HG02840 (cell line): ENCODE measurements around the gene MOB3B.
"Not testable (repeated sequence)": the region's sequence is repeated elsewhere in the genome, so short reads cannot be mapped to it uniquely, and the experiment has no call there.

Experiments
- ATAC-seq: cut with Tn5 transposase; IDR thresholded peaks from one replicate; pipeline ENCODE4 v1.9.1; 2021; ENCODE audit warnings: mild to moderate bottlenecking, moderate library complexity, moderate number of reproducible peaks; ENCODE audit not compliant: unreplicated experiment, low FRiP score

Gene MOB3B

GRCh38 chr9:27429436-27429835 is 100.2 kb downstream of the MOB3B start:
- ATAC-seq, result no peak

DNA sequence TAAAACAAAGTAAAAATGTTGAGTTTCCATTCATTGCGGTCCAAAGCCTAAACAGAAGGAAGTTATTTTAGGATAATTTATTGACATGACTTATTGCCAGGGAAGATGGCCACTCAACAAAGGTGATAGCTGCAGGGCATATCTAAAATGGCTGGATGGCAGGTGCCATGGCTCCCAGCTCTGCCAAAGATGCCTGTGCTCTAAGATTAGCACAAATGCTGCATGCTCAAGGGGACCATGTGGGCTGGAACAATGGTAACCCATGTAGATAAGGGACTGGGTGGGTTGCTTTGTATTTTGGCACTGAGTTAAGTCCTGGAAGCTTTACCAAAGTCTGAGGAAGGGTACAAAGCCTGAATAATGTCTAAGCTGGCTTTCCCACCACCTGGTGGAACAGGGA is 101.1 kb downstream of the MOB3B start:
- ATAC-seq, result no peak

GRCh38 chr9:27427272-27427643 is 102.4 kb downstream of the MOB3B start:
- no peak for ATAC-seq

DNA sequence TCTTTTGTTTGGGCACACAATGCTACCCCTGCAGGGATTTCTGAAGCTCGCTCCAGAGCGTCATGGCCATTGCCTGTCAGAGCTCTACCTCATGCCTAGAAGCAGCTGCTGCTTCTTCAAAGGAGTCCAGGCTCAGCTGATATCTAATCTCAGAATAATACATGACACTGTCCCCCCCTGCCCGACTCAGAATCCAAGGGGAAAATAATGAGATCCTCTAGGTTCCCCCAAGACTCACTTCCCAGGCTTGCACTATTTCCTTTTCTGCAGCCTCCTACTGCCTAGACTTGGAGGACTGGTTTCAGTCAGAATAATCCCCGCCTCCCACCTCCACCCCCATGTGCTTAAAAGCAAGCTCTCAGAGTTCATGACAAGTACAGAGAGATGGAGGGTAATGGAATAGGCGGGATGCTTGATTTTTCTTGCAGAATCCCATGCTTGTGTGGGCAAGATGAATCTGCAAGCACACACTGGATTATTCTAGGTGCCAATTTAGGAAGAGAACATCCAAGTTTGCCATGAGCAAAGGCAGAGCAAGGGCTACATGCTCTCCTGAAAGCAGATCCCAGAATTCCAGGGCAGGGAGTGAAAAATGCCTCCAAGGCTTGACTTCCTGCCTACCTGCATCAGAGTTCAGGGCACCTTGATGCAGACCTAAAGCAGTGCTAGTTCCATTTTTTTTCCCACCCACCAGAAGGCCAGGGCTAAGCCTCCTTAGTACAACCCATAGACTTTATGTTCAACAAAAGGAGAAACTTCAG is 102.9 kb downstream of the MOB3B start:
- ATAC-seq, result no peak

DNA sequence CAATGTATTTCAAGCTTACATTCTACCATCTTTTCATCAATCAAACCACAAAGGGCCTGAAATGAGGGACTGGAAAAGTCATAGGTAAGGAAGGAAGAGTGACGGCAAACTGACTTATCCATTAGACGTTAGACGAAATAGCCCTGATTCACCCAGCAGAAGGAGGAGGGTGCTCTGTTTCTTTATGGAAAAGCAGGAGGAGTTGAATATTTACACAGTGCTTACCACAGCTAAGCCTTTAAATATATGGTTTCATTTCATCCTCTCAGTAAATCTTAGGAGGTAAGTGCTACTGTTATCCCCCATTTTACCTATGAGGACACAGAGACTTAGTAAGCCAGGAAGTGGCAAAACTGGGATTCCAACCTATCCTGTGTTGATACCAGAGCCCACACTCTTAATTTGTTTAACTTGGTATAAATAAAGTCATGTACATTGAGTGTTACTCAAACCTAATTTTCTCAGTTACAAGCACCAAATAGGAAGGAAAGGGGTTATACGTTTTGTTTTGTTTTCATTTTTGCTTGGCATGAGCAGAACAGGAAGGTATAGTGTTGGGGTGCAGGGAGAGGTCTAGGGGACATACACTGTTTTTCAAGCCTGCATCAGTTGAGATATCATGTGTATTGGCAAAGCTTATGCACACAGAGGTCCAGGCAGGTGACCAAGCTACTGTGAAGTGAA is 103.6 kb downstream of the MOB3B start:
- ATAC-seq, result no peak

- no peak for ATAC-seq
Observed at GRCh38 chr9:27423915-27424710, 105.5 kb downstream of the MOB3B start.

DNA sequence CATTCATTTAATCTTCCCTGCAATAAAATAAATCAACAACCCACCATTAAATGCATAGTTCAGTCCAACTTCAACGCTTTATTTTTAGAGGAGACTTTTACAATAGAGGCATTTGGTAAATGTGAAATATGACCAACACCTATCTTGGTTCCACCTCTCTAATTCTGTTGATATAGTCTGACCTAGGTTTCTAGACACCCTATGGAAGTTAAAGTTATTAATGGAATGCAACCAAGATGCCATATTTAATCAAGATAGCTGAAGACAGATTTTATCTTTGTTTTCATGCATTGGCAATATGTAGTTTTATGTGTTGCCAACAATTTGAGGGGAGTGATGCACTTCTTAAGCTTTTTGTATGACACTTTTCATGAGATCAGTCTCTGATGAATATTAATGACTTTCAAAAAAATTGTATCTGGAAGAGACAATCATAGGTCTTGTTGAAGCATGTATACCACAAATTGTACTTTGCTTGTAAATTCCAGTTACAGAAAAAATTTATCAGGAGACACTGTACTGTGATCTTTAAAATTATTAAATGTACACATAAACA is 107.3 kb downstream of the MOB3B start:
- no peak for ATAC-seq

- ATAC-seq, result no peak
Observed at GRCh38 chr9:27421577-27421976, 108.0 kb downstream of the MOB3B start.

DNA sequence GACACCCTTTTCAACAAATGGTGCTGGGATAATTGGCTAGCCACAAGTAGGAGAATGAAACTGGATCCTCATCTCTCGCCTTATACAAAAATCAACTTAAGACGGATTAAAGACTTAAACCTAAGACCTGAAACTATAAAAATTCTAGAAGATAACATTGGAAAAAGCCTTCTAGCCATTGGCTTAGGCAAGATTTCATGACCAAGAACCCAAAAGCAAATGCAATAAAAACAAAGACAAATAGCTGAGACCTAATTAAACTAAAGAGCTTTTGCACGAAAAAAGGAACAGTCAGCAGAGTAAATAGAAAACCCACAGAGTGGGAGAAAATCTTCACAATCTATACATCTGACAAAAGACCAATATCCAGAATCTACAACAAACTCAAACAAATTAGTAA is 110.1 kb downstream of the MOB3B start:
- ATAC-seq, result not testable (repeated sequence)

GRCh38 chr9:27414220-27414761 is 115.3 kb downstream of the MOB3B start:
- ATAC-seq, result no peak

DNA sequence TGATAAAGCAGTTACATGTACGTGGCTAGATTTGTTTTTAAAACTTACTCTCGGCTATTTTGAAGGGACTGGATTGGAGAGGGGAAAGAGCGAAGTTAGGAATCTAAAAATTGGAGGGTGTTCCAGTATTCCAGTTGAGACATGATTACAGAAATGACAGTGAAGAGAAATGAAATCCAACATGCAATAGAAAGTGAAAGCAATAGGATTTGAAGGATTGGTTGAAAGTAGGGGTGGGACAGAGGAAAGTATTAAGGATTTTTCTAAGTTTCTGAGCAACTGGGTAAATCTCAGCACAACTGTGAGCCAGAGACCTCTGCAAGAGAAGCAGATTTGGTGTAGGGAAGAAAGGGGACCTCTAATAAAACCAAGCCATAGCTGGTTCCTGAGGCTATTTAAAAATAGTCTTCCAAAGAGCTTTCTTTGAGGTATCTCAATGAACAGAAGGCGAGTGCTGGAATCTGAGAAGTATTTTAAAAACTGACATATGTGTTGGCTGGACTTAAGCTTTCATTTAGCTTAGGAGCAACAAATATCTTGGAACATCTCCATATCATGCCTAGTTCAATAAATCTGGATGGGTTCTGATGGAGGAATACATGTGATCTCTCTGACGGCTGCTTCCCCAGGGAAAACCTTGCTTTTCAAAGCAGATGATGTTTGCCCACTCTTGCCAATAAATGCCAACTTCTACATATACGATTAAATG is 115.9 kb downstream of the MOB3B start:
- no peak for ATAC-seq

- ATAC-seq, result no peak
Observed at GRCh38 chr9:27412963-27413362, 116.7 kb downstream of the MOB3B start.

- no peak for ATAC-seq
Observed at GRCh38 chr9:27412081-27412480, 117.5 kb downstream of the MOB3B start.

- no peak for ATAC-seq
Observed at GRCh38 chr9:27408482-27408881, 121.1 kb downstream of the MOB3B start.

GRCh38 chr9:27408001-27408400 is 121.6 kb downstream of the MOB3B start:
- no peak for ATAC-seq

DNA sequence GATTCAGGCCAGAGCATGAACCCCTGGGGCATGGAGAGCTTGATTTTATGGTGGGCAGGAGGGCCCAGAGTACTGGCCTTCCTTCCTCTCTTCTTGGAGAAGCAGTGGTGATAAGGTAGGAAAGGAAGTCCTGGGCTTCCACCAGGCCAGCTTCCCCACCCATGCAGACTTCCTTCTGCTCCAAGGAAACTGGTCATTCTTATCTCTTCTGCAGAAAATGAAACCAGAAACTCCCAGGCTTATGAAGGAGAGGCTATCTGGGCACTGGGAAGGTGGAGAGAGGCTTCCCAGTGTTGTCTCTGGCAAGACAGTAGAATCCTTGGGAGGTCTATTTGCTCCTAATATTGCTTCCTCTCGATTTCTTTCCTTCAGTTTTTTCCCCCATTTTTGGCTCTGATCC is 122.1 kb downstream of the MOB3B start:
- no peak for ATAC-seq

- no peak for ATAC-seq
Observed at GRCh38 chr9:27404661-27405060, 125.0 kb downstream of the MOB3B start.

DNA sequence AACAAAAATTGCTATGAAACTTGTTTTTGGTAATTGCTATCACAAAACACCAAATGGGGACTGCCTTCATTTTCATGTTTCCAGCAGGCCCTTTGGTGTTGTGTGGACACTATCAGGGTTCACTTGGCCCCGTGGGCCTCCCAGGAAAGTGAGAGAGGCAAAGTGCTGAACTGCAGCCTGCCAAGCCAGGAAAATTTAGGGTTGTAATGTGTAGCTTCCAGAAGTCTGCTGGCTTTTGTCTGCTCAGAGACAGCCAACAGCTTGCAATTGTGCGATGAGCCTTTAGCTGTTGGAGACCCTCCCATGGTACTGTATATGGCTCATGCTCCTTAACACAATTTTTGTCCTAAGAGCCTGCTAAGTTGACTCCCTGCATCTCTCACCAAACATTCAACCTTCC is 127.0 kb downstream of the MOB3B start:
- no peak for ATAC-seq

DNA sequence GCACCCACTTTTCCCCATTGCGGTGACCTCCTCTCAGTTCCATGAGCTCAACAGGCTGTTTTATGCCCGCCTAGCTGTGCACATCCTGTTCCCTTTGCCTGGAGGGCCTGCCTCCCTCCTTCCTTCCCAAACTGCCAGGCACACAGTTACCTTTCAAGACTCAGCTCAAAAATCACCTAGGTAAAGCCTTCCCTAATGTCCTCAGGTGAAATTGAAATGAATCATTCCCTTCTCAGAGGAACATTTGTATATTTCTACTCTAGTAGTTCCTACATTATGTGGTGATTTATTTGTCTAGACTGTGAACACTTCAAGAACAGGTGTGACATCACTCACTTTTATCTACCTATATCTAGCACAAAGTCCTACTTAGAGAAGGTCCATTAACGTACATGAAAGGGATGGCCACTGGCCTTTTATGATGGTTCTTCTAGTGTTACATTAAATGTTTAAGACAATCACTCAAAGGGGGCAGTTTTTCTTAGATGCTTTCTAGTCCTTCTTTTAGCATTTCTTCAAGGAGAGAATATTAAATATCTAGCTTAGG is 129.2 kb downstream of the MOB3B start:
- ATAC-seq, result no peak
